GM12878 (cell line): ENCODE results near the gene TRIP12. TPM values are rescaled to one million over a fixed set of nuclear protein-coding genes. Genes with fewer than 3 reads are reported as not detected.

Experiments used
- ATAC-seq: fragments of 200-7000 bp; cut with Tn5 transposase; 3 replicates; pipeline ENCODE4 v1.9.1; 2020; ENCODE audit warnings: mild to moderate bottlenecking, moderate library complexity
- BruUV-seq: library from RNA; stranded (reverse); fragments of 400-500 nt; replicated peaks from 2 replicates; lab custom pipeline; 2021; lab: Mats Ljungman, UMichigan
- CTCF ChIA-PET: fragments of 300-600 bp; sonication (Branson Sonifier 250); formaldehyde crosslinking; extraction: SDS; loops from one replicate; lab custom pipeline; 2021; ENCODE audit warnings: inconsistent platforms; lab: Yijun Ruan, JAX
- POLR2A ChIA-PET: fragments of 350-600 bp; formaldehyde crosslinking; extraction: SDS; loops from one replicate; lab custom pipeline; 2021; ENCODE audit warnings: inconsistent platforms; lab: Charles Lee
- RAD21 ChIA-PET: fragments of 300-600 bp; sonication (Branson Sonifier 250); formaldehyde crosslinking; loops from one replicate; lab custom pipeline; 2023; ENCODE audit warnings: antibody characterized with exemption; ENCODE audit not compliant: unreplicated experiment; lab: Charles Lee
- SMC1A ChIA-PET: fragments of 300-600 bp; sonication (Branson Sonifier 250); formaldehyde crosslinking; loops from one replicate; lab custom pipeline; 2023; ENCODE audit not compliant: unreplicated experiment, uncharacterized antibody; lab: Charles Lee
- DNase-seq: peaks from one replicate; pipeline ENCODE4 v3.0.0-alpha.2; 2011; ENCODE audit warnings: low read depth, low spot score
- FAIRE-seq: peaks from 3 replicates; lab custom pipeline; 2011; peaks lifted over from hg19 to GRCh38; lab: Jason Lieb, UNC
- H2AFZ ChIP-seq: 2 replicates; pipeline ENCODE4 v1.6.0; 2011; ENCODE audit warnings: low read depth, low read length, control low read depth; ENCODE audit not compliant: control insufficient read depth
- H3K27ac ChIP-seq: 2 replicates; pipeline ENCODE4 v1.5.1; 2011; ENCODE audit warnings: control low read depth; ENCODE audit not compliant: control insufficient read depth, insufficient read depth
- H3K27me3 ChIP-seq, 2 experiments: replicated peaks in 1 of 2; 2 replicates each; pipeline versions ENCODE4 v1.6.0 to v1.6.1; 2011; ENCODE audit warnings: low read length in 1 of 2; ENCODE audit not compliant: control insufficient read depth in 2 of 2, insufficient read depth in 2 of 2
- H3K36me3 ChIP-seq, 2 experiments: 2 replicates each; pipeline ENCODE4 v1.5.1; 2011; ENCODE audit warnings: low read length in 1 of 2; ENCODE audit not compliant: control insufficient read depth in 2 of 2, insufficient read depth in 2 of 2
- H3K4me1 ChIP-seq: 2 replicates; pipeline ENCODE4 v1.6.1; 2011; ENCODE audit warnings: mild to moderate bottlenecking, low read length, moderate library complexity, mixed read lengths; ENCODE audit not compliant: control insufficient read depth, insufficient read depth
- H3K4me2 ChIP-seq: 2 replicates; pipeline ENCODE4 v1.6.0; 2011; ENCODE audit warnings: control low read depth; ENCODE audit not compliant: control insufficient read depth, insufficient read depth
- H3K4me3 ChIP-seq: fragments of 200-600 bp; sonication (generic); 2 replicates; pipeline ENCODE4 v1.5.1; 2016
- H3K79me2 ChIP-seq: 2 replicates; pipeline ENCODE4 v1.6.0; 2011; ENCODE audit warnings: low read length; ENCODE audit not compliant: control insufficient read depth, insufficient read depth
- H3K9ac ChIP-seq: 2 replicates; pipeline ENCODE4 v1.8.0; 2011; ENCODE audit warnings: low read length, control low read depth, mixed read lengths; ENCODE audit not compliant: control insufficient read depth, insufficient read depth
- H3K9me3 ChIP-seq: replicated peaks from 3 replicates; pipeline ENCODE4 v1.5.1; 2011; ENCODE audit warnings: mild to moderate bottlenecking, low read length; ENCODE audit not compliant: control insufficient read depth, insufficient read depth
- H4K20me1 ChIP-seq: 2 replicates; pipeline ENCODE4 v1.6.0; 2011; ENCODE audit not compliant: control insufficient read depth, insufficient read depth
- EGR1 ChIP-seq, 2 experiments: IDR thresholded peaks; 1 replicate in 1 of 2; 2 replicates in 1 of 2; pipeline ENCODE4 v1.6.1; 2011 to 2012; ENCODE audit warnings: low read depth in 2 of 2, low read length in 2 of 2, borderline replicate concordance in 1 of 2, mild to moderate bottlenecking in 1 of 2, moderate library complexity in 1 of 2
- HCFC1 ChIP-seq: fragments of 150-350 bp; IDR thresholded peaks from 2 replicates; pipeline ENCODE4 v1.6.1; 2014; ENCODE audit warnings: low read length
- HDGF ChIP-seq: fragments of 450-650 bp; IDR thresholded peaks from 2 replicates; pipeline ENCODE4 v1.6.1; 2016; ENCODE audit warnings: antibody characterized with exemption
- IRF4 ChIP-seq: IDR thresholded peaks from 2 replicates; pipeline ENCODE4 v1.6.1; 2011; ENCODE audit warnings: low read depth, low read length
- NBN ChIP-seq: fragments of 450-650 bp; IDR thresholded peaks from 2 replicates; pipeline ENCODE4 v1.6.1; 2016
- SMC3 ChIP-seq: IDR thresholded peaks from 2 replicates; pipeline ENCODE4 v1.6.1; 2011; ENCODE audit warnings: low read length, improper control_type of control experiment, borderline replicate concordance
- YBX1 ChIP-seq: fragments of 450-650 bp; IDR thresholded peaks from 2 replicates; pipeline ENCODE4 v1.6.1; 2016; ENCODE audit warnings: antibody characterized with exemption
- ZNF207 ChIP-seq: fragments of 450-650 bp; IDR thresholded peaks from 2 replicates; pipeline ENCODE4 v1.6.1; 2014; ENCODE audit warnings: antibody characterized with exemption, mild to moderate bottlenecking, borderline replicate concordance
- WGBS: methylation state at CpG from one replicate; pipeline ENCODE4 v1.1.6; 2016; ENCODE audit warnings: low lambda C conversion rate; ENCODE audit not compliant: insufficient replicate concordance, insufficient coverage; ENCODE audit errors: missing lambda C conversion rate; 5-methylcytosine and 5-hydroxymethylcytosine counted together
- in situ Hi-C: fragments of 300-500 bp; cut with MboI; formaldehyde crosslinking; loops from 9 replicates; pipeline ENCODE4 v1.14.3; 2018; ENCODE audit warnings: mixed read lengths
- intact Hi-C: fragments of 100-400 bp; cut with micrococcal nuclease; formaldehyde crosslinking; loops from one replicate; pipeline ENCODE4 v1.14.2; 2022; ENCODE audit not compliant: unreplicated experiment
- polyA plus RNA-seq, 11 experiments: library from polyadenylated mRNA; depleted of rRNA in 4 of 11; unstranded in 6 of 11; stranded (reverse) in 5 of 11; fragments of >200 nt; fragmentation: Nextera tagmentation in 4 of 11; fragmentation: Illumina TruSeq in 1 of 11; extraction: Ambion mirVana in 4 of 11; extraction: Trizol in 1 of 11; gene quantifications; 1 replicate in 1 of 11; 2 replicates in 10 of 11; pipeline versions ENCODE4 v1.2.1 to v1.2.3, GENCODE V29; 2011 to 2016; ENCODE audit warnings: inconsistent platforms in 2 of 11, missing spikeins in 2 of 11, low read depth in 1 of 11
- total RNA-seq, 4 experiments: library from RNA; depleted of rRNA in 3 of 4; stranded (reverse); fragments of >200 nt in 3 of 4; fragmentation: Illumina TruSeq in 1 of 4; extraction: Trizol in 1 of 4; gene quantifications; 2 replicates each; pipeline versions ENCODE4 v1.2.1 to v1.2.3, GENCODE V29; 2013 to 2021
- TF ChIP-seq, protein P1 (sequence below), 3 experiments: IDR thresholded peaks in 2 of 3; conservative IDR thresholded peaks in 1 of 3; 2 replicates each; pipeline ENCODE4 v1.5.1; 2011; ENCODE audit warnings: low read depth in 3 of 3, low read length in 3 of 3, mild to moderate bottlenecking in 3 of 3, control low read depth in 2 of 3, moderate library complexity in 2 of 3, inconsistent platforms in 1 of 3, mixed read lengths in 1 of 3; ENCODE audit not compliant: control insufficient read depth in 2 of 3, insufficient read depth in 1 of 3; ENCODE audit errors: extremely low read depth in 1 of 3
- TF ChIP-seq, protein P2 (sequence below): IDR thresholded peaks from 2 replicates; pipeline ENCODE4 v1.6.1; 2012; ENCODE audit warnings: low read depth, low read length, improper control_type of control experiment

TRIP12 gene
- total and polyA plus RNA-seq, 10 of the 15 experiments (the other 5 are each of a cell fraction or from before 2014, with no cell fraction given): 23.1 to 207 (median 97.0) TPM

DNA sequence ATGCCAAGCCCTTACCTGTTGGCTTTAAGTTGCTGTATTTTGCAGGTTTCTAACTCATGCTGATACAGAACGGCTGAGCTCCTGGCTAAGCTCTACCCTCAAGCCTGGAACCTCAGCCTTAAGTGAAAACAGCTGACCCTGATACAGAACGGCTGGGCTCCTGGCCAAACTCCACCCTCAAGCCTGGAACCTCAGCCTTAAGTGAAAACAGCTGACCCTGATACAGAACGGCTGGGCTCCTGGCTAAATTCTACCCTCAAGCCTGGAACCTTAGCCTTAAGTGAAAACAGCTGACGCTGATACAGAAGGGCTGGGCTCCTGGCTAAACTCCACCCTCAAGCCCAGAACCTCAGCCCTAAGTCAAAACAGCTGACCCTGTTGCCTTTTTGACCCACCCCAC, 189.9 kb downstream of the TRIP12 start:
- Histone ChIP-seq H3K4me3 (no peak overlapping the region), H3K79me2 (no peaks in the 10 kb centered on the region), H3K4me1 (no peaks in the 10 kb centered on the region), H3K9me3 (no peaks in the 10 kb centered on the region; the same call in 2 of the 3 replicates), H3K36me3 (no peaks in the 10 kb centered on the region), H3K4me2 (no peak overlapping the region), H3K27ac (no peak overlapping the region), H4K20me1 (no peaks in the 10 kb centered on the region), H3K27me3 (no peaks in the 10 kb centered on the region; a peak in 1 of 4 replicates), H3K9ac (no peak overlapping the region), H2AFZ (no peak overlapping the region)
- ATAC-seq: no peak
- in situ Hi-C loops: no loop called here
- CTCF ChIA-PET: interaction anchor here (0.6 kb wide), 1 partner anchor 40 kb away, joined by 3 read pairs; no protein-coding TSS in a partner anchor
- no peak for DNase-seq
- no peak for FAIRE-seq
- SMC1A ChIA-PET: no interaction called here
- no TSS peak for BruUV-seq
- POLR2A ChIA-PET: no interaction called here
- RAD21 ChIA-PET: no interaction called here
- no peak for TF ChIP-seq HDGF
- TF ChIP-seq, protein P1, sequence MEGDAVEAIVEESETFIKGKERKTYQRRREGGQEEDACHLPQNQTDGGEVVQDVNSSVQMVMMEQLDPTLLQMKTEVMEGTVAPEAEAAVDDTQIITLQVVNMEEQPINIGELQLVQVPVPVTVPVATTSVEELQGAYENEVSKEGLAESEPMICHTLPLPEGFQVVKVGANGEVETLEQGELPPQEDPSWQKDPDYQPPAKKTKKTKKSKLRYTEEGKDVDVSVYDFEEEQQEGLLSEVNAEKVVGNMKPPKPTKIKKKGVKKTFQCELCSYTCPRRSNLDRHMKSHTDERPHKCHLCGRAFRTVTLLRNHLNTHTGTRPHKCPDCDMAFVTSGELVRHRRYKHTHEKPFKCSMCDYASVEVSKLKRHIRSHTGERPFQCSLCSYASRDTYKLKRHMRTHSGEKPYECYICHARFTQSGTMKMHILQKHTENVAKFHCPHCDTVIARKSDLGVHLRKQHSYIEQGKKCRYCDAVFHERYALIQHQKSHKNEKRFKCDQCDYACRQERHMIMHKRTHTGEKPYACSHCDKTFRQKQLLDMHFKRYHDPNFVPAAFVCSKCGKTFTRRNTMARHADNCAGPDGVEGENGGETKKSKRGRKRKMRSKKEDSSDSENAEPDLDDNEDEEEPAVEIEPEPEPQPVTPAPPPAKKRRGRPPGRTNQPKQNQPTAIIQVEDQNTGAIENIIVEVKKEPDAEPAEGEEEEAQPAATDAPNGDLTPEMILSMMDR (IDR thresholded peaks at IDR 0.05 in 2 of 3, conservative IDR thresholded peaks at IDR 0.05 in 1 of 3; ENCODE audit: control insufficient read depth in 2 of 3, extremely low read depth in 1 of 3, insufficient read depth in 1 of 3, low read depth in 3 of 3, low read length in 3 of 3): no peak
- no peak for TF ChIP-seq YBX1
- no peak for TF ChIP-seq ZNF207
- TF ChIP-seq NBN: no peak
- TF ChIP-seq, protein P2, sequence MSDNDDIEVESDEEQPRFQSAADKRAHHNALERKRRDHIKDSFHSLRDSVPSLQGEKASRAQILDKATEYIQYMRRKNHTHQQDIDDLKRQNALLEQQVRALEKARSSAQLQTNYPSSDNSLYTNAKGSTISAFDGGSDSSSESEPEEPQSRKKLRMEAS: no peak
- no peak for TF ChIP-seq HCFC1
- no peak for TF ChIP-seq SMC3
- TF ChIP-seq IRF4: no peak
- TF ChIP-seq EGR1 (IDR thresholded peaks at IDR 0.05; ENCODE audit: borderline replicate concordance in 1 of 2, low read depth in 2 of 2, low read length in 2 of 2): no peak
- intact Hi-C loops: no loop called here
- 48% methylated on average over 4 of the region's 4 CpGs for WGBS
